Islet of Langerhans (tissue), 1 donor: ENCODE data around the gene KRT78.

Experiments used
- FAIRE-seq: peaks from one replicate; lab custom pipeline; 2011; peaks lifted over from hg19 to GRCh38; lab: Jason Lieb, UNC

The KRT78 gene

DNA sequence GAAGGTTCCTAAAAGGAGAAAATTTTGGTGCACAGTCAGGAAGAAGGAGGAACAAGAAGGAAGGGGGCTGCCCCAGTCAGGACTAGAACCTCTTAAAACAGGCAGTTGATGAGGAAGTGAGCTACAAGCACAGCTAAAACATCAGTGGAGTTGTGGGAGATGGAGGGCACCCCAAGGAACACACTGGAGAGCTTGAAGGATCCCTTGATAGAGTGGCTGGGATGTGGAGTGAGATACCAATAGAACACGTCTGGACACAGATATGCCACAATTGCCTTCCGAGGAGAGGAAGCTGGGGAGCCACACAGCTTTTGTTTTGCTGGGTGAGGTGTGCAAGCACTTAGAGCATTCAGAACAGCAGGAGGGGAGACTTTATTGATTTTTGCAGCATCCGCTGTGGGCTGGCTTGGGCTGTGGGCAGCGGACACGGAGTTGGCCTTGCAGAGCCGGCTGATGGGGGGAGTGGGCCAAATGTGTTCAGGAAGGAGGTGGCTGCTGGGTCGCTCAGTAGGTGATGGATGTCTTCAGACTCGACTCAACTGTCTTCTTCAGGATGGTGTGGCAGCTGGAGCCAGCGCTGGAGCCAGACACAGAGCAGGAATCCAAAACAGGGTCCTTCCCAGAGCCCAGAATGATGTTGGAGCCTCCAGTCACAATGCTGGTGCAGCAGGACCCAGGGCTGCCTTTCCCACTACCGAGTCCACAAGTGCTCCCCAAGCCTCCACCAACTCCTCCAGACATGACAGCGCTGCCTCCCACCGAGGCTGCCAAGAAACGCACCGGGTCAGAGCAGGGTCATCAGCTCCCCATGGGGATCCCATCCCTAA, 10.0 kb downstream of the KRT78 start:
- no peak for FAIRE-seq

DNA sequence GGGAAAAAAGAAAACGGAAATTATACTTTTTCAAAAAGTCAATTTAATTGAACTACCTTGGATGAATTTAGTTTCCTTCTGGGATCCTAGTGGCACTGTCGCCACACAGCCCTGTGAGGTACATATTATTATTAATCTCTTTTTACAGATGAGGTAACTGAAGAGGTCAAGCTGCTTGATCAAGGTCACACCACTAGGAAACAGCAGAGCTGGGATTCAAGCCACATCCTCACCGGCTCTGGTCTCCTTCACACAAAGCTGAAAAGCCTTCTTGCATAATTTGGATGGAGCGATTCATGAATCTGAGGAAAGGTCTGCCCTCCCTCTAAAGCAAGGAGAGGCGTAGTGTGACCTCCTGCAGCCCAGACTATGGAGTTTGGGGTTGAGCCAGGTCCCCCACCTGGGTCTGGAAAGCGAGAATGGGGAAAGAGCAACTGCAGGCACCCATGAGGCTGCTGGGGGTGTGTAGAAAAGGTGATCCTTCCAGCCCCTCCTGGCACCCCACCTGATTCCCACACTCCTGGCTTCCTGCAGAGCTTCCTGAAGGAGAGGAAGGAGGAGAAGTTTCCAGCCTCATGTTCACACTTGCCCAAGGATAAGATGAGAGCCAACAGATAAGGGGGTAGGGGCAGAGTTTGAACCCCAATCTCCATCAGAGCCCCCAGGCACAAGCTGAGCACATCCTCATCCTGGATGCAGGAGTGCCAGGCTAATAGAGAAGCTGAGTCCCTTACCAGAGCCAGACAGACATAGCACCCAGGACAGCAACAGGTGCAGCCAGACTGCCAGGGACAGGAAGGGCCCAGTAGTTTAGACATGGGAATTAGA, 10.8 kb downstream of the KRT78 start:
- no peak for FAIRE-seq

DNA sequence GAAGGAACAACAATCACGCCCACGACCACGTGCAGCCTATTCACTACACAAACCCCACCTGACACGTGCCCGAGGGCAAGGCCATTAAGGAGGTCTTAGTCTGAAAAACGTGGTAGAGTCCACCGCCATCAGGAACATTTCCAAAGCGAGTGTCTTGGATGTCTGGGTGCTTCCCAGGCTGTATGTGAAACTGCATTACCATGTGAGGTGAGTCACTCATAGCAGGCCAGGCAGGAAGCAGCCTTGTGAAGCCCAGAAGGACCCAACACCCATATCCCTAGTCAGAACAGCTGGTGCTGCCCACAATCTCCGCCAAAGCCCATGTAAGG, 11.4 kb downstream of the KRT78 start:
- no peak for FAIRE-seq

DNA sequence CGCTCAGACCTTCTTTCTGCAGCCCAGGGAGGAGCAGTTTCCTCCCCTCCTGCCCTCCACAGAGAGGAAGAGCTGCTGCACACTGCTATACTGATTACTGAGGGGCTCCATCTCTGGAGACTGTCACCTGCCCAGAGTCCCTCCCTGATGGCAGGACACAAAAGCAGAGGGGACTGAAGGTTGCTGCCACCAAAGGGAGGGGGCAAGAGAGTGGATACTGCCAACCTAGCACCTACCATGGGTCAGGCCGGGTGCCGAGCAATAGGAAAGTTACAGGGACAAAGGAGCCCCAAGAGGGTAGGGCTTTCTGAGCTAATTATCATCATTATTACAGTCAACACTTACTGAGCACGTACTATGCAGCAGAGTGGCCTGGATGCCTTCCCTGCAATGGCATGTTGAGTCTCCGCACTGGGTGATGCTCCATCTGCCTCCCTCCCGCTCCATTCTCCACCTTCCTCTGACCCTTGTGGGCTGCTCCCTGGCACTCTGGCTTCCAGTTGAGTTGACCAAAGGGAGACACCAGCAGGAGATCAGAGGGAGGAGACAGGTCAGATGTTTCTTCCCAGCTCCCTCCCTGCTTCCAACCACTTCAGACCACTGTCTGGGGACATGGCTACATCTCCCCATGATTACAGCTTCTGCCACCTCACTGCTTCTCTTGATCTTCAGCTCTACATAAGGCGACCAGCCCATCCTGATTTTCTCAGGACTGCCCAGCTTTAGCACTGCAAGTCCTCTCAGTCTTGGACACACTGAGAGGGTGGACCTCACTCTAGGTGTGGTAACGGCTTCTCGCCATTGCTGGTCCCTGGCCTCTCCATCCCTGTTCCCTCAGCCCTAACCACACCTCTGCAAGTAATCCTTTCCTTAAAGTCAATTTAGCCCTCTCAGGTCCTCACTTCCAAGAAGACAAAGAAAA, 12.0 kb downstream of the KRT78 start:
- FAIRE-seq, result no peak

DNA sequence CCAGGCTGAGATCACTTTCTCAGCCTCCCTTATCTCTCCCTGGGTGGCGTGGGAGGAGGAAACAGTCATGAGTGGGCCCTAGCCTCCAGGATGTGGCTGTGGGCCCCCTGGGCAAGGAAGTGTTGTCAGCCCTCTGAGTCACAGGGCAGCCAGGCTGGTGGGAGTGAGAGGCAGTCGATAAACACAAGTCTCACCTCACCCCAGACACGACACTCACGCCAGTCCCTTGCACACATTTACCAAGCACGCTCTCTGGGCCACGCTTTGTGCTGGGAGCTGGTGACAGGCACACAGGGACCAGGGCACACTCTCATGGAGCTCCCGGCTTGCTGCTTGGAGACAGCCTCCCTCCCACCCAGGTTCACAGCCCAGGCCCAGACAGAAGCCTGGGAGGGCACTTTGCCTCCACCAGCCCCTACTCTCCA, 12.7 kb downstream of the KRT78 start:
- no peak for FAIRE-seq

DNA sequence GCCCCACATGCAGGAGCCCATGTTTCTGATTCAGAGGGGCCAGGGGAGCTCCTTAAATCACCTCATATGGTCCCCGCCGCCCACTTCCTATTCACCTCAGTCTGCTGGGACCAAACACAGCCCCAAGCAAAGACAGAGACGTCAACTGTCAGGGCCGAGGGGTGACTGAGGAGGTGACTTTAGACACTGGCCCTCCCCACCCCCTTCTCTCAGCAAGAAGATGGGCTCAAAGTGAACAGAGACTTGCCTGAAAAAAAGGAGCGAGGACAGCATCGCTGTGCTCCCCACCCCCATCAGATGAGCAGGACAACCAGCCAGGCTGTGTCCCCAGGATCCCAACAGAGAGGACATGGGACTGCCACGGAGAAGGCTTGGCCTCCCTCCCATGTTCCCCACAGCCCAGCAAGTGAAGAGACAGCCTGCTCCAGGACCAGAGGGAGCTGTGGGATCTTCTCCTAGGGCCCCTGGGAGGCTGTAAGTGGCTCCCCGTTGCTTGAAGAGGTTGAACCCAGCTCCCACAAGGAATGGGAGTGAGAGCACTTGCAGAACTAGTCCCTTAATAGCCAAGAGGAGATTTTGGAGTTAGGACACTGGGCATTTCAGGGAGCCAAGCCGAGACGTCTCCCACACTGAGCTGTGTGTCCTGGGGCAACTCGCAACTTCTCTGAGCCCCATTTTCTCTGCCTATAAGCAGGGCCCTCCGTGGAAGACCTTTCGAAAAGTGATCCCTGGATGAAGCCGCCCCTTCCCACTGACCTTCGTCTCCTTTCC, 13.3 kb downstream of the KRT78 start:
- FAIRE-seq, result no peak

DNA sequence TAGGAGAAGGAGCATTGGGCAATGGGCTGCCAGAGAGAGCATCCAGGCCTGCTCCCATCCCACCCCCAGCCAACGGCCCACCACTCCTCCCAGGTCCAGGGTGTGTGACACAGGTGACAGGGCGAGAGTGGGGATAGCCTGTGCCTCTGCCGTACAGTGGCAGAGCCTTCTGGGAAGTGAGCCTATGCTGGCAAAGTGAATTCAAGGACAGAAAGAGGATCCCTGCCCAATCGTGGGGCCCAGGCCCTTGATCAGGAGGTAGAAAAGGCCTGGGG, 14.1 kb downstream of the KRT78 start:
- no peak for FAIRE-seq

DNA sequence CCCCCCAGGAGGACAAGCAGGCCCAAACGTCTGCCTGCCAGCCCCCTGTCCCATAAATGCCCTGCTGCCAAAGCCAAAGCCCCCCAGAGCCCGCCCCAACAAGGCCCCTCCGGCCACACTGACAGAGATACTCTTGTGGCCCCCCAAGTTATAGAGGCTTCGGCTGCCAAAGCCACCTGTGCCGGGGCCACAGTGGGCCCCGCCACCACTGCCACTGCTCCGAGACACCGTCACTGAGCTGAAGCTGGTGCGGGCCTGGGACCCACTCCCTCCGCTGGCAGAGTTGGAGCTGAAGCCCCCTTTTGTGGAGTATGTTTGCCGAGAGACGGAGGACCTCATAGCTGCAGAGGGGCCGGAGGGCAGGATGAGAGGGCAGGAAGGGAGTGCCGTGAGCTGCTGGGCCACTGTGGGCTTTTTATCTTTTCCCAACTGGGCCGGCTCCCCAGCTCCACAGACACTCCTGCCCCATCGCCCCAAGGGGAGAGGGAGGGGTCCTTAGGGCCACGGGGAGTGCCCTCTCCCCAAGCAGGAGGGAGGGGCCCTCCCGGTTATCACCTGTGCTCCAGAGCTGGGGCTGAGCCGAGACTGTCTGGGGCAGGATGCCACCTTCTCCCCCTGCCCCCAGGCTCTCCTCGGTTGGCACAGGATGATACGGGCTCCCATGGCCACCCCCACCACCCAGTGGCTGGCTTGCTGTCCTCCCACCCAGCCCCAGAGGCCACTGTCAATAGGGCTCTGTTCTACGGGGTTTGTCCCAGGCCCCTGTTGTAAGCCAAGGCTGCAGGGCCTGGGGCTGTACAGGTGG, 14.7 kb downstream of the KRT78 start, which contains the start of gene KRT79:
TSS of gene KRT79 (minus strand) at position 390 of the 805 bp plus-strand sequence. CDS start at position 339, 51 bp downstream.
- FAIRE-seq, result no peak

GRCh38 chr12:52832985-52833905, 15.5 kb downstream of the KRT78 start:
- FAIRE-seq, result no peak

DNA sequence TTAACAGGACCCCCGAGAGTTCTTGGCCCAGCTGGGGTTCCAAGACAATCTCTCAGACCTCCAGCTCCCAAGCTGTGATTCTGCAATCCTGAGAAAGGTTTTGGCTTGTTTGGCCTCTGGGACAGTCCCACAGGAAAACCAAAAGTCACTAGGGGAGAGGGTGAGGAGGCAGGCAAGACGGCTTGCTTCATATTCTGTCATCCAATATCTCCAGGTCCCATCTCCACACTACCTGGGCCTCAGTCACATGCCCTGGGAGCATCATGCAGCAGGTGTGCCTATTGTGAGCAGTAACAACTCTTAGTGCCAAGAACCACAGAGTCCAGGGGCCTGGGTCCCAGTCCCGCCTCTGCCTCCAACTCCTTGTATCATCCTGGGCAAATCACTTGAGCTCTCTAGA, 16.3 kb downstream of the KRT78 start:
- FAIRE-seq, result no peak

- no peak for FAIRE-seq
Observed at GRCh38 chr12:52831251-52831650, 17.5 kb downstream of the KRT78 start.

DNA sequence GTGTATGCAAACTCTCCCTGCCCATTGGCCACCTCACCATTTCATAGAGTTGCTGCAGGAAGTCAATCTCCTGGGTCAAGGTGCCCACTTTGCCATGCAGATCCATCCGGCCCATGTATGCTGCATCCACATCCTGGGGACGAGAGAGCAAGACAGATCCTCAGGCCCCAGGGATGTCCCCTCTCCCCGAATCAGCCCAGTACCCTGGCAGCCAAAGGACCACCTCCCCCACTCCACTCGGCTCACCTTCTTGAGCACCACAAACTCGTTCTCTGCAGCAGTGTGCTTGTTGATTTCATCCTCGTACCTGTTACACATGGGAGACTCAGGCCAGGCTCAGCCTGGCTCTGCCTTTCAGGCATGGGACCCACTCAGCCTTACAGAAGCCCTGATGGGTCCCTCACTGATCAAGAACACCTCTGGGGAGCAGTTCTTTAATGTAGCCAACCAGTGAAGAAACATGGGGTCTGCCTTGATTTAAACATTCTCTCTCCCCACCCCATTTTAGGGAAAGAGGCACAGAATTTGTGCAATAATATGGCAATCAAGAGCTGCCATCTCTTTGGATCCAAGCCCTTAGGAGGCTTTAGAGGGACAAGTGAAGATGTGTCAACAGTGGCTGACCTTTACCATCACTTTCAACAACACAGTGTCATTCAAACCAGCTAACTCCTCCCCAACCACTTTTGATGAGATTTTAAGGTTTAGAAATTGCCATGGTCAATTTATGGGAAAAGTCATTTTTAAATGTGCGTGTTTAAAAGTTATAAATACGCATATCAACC, 18.6 kb downstream of the KRT78 start:
- no peak for FAIRE-seq

GRCh38 chr12:52828591-52829021, 20.2 kb downstream of the KRT78 start:
- FAIRE-seq, result no peak

DNA sequence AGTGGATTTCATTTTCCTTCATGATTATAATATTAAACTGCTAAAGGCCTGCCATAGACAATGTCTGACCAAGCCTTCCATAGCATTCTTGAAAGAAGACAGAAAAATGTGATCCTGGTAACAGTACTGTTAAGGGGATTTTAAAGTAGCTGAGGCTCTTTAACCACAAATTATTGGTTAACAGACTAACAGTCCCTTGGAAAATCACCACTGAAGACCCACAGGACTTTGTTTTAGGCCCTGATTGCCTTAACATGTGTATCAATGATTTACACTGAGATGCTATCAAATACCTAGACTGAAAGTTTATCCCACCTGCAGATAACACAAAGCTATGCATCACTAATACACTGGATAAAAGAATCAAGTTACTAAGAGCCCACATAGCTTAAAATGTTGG, 20.6 kb downstream of the KRT78 start:
- FAIRE-seq, result no peak

DNA sequence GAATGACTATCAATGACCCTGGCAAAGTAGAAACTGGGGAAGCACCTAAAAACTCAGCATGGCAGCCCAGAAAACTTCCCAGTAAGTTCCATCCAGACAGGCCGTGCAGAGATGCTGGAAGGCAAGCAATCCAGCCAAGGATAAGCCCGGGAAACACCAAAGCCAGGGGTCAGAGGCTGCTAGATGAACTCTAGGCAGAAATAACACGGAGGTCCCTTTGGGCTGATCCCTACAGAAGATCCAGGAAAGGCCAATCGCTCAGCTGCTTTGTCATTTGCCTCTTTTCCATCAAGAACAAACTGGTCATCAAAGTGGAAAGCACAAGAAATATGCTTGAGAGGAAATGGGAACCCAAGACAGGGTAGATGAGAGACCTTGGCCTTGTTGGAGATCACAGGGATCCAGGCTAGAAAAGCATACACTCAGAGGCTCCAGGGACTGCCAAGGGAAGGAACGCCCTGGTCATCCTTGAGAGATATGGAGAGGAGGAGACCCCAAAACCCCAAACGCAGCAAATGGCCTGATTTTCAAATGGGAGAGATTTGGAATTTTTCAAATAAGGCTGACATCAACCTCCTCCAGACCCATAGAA, 21.2 kb downstream of the KRT78 start:
- no peak for FAIRE-seq

- no peak for FAIRE-seq
Observed at GRCh38 chr12:52826611-52827498, 21.9 kb downstream of the KRT78 start.

- no peak for FAIRE-seq
Observed at GRCh38 chr12:52825961-52826360, 22.8 kb downstream of the KRT78 start.
